WI38 (cell line): ENCODE measurements around the gene TRPC1.
A peak's percentile ranks its signal among the peaks of the same experiment; 100 is the strongest.

Experiments used
- H3K4me3 ChIP-seq: 2 replicates; pipeline ENCODE4 v1.5.1; 2011; ENCODE audit warnings: low read depth, mild to moderate bottlenecking, control low read depth, low read length
- TF ChIP-seq, protein P1 (sequence below): IDR thresholded peaks from 2 replicates; pipeline ENCODE4 v1.5.1; 2012; ENCODE audit warnings: low read depth, mild to moderate bottlenecking, control low read depth, low read length

Gene TRPC1

DNA sequence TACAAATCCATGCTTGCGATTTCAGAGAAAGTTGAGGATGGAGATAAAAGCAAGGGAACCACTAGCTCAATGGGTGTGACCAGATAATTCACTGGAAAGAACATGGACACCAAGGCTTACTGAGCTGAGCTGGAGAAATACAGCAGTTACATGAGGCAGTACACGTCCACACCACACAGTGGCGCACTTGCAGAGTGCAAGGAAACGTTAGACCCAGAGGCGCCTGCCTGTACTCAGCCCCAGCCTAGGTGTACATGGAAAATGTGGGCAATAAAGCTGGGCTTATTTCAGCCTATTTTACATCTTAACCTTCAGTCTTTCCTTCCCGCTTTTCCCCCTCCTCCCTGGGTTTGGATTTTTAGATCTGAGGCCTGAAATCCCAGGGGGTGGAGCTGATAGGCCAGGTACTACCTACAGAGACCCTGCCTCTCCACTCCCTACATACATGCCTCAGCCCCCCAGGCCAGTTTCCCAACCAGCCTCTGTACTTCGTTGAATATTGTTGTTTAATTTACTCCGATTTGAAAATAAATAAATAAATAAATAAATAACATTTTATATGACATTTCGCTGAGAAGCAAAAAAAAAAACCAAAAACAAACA is 105.0 kb downstream of the TRPC1 start:
- H3K4me3 ChIP-seq: no peak overlapping the region
- TF ChIP-seq, protein P1, sequence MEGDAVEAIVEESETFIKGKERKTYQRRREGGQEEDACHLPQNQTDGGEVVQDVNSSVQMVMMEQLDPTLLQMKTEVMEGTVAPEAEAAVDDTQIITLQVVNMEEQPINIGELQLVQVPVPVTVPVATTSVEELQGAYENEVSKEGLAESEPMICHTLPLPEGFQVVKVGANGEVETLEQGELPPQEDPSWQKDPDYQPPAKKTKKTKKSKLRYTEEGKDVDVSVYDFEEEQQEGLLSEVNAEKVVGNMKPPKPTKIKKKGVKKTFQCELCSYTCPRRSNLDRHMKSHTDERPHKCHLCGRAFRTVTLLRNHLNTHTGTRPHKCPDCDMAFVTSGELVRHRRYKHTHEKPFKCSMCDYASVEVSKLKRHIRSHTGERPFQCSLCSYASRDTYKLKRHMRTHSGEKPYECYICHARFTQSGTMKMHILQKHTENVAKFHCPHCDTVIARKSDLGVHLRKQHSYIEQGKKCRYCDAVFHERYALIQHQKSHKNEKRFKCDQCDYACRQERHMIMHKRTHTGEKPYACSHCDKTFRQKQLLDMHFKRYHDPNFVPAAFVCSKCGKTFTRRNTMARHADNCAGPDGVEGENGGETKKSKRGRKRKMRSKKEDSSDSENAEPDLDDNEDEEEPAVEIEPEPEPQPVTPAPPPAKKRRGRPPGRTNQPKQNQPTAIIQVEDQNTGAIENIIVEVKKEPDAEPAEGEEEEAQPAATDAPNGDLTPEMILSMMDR: peak; percentile 90

DNA sequence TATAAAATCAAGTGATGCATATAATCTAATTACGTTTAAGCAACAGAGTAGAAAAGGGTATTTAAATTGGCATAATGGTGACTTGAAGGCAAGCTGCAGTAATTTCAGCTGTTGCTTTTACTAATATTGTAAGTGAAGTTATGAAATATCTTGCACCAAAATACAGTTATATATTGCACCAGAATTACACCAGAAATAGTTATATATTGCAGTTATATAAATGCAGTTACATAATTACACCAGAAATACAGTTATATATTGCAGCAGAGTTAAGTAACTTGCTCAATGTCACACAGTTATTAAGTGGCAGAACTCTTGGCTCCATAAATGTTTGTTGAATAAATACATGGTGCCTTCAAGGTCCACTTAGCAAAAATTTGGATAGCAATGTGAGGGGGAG is 113.7 kb downstream of the TRPC1 start:
- H3K4me3 ChIP-seq: no peak overlapping the region
- TF ChIP-seq, protein P1: no peak

DNA sequence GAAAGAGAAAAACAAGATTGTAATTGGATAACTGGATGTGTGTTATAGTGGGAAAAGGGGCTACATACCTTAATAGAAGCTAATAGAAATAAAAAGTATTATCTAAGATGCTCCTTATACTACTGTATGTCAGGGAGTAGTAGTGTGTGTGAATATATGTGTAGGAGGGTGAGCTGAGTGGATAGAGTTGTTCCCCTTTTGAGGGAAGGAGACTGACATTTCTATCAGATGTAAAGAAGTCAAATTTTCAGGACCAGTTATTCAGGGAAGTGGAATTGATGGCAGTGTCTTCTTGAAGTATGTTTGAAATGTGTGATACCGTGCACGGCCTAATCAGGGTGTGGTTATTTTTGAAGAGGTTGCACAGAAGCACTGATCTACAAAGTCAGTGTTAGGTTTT is 116.0 kb downstream of the TRPC1 start:
- H3K4me3 ChIP-seq: no peak overlapping the region
- TF ChIP-seq, protein P1: no peak

DNA sequence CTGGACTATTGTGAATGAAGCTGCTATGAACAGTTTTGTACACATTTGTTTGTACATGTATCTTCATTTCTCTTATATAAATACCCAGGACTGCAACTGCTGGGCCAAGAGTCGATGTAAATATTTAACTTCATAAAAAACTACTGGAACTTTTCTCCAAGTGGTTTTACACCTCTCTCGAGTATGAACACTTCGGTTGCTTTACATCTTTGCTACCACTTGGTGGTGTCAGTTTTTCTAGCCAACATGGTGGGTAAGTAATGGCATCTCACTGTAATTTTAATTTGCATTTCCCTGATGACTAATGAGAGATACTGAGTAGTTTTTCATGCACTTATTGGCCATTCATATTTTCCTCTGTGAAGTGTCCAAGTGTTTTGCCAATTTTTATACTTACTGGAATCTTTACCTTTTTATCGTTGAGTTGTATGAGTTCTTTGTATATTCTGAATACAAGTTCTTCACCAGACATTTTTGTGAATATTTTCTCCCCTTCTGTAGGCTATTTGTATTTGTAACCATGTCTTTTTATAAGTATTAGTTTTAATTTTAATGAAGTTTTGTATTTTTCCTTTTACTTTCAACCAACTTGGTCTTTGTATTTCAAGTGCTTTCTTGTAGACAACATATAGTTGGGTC is 120.6 kb downstream of the TRPC1 start:
- TF ChIP-seq, protein P1: peak; percentile 23
- no peak overlapping the region for H3K4me3 ChIP-seq

DNA sequence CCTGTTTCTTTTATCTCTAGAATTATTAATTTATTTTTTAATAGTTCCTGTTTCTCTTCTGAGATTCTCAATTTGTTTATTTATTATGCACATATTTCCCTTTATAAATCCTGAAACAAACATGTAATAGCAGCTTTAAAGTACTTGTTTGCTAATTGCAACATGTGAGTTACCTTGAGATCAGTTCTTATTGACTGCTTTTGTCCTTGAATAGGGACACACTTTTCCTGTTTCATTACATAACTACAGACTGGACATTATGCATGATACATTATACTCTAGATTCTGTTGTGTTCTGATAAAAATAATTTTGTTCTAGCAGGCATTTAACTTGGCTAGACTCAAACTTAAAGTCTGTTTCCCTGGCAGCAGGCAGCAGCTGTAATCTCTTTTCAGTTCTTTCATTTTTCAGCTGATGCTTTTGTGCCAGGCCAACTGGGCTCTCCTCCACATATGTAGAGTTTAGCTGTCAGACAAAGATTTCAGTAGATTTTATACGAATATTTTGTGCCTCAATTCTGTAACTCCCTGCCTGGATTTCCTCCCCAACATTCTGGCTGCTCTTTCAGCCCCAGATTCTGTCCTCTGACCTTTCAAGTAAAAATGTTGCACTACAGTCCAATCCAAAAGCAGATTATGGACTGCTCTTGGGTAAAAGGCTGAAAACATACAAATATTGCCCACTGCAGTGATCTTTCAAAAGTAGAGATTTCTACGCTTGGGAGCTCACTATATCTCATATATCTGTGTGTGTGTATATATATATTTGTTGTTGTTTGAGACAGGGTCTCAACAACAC is 123.1 kb downstream of the TRPC1 start:
- TF ChIP-seq, protein P1: no peak
- no peak overlapping the region for H3K4me3 ChIP-seq

DNA sequence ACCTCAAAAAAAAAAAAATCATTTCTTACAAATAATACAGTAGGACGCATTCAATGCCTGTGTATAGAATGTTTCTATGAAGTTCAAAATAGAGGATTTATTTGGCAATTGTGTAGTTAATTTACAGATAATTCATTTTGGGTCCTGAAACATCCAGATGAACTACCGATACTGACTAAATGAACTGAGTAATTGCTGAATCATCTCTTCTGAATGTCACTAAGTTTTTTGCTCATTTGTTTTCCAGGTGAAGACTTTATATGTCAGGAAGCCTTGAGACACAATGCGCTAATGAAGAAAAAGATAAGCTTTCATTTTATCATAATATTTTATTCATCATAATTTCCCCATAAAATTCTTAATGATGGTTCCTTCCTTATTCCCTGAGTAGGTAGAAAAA is 125.3 kb downstream of the TRPC1 start:
- H3K4me3 ChIP-seq: no peak overlapping the region
- TF ChIP-seq, protein P1: no peak

DNA sequence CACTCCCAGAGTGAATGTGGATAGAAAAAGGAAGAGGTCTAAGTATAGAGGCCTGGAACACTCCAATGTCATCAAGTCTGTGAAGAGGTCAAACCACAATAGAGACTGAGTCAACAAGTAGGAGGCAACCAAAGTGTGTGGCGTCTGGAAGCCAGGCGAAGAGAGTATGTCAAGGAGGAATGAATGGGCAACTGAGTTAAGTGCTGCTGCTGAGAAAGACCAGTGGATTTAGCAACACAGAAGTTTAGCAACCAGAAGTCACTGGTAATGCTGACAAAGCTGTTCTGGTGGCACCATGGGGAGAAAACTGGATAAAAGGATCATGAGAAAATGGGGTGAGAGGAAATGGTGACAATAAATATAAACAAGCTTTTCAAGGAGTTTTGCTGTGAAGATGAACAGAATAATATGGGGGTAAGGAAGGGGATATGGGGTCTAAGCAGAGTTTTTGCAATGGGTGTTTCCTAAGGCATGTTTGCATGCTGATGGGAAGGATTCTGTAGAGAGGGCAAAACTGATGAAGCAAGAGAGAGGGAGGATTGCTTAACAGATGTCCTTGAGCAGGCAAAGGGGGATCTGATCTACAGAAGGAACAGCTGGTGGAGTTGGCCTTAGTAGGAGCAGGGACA is 126.7 kb downstream of the TRPC1 start:
- TF ChIP-seq, protein P1: no peak
- no peak overlapping the region for H3K4me3 ChIP-seq
